Fibroblast of mammary gland (primary cell): ENCODE measurements around the gene TRIM15.

ENCODE experiments used
- DNase-seq: peaks from one replicate; pipeline ENCODE4 v3.0.0-alpha.2; 2010; ENCODE audit warnings: low read depth
- H3K4me3 ChIP-seq: 2 replicates; pipeline ENCODE4 v1.5.1; 2011; ENCODE audit warnings: low read depth, mild to moderate bottlenecking, low read length, moderate library complexity; ENCODE audit not compliant: control insufficient read depth
- CTCF ChIP-seq: conservative IDR thresholded peaks from 2 replicates; pipeline ENCODE4 v1.5.1; 2011; ENCODE audit warnings: low read depth, low read length, inconsistent platforms; ENCODE audit not compliant: control insufficient read depth, insufficient read depth

TRIM15 gene

DNA sequence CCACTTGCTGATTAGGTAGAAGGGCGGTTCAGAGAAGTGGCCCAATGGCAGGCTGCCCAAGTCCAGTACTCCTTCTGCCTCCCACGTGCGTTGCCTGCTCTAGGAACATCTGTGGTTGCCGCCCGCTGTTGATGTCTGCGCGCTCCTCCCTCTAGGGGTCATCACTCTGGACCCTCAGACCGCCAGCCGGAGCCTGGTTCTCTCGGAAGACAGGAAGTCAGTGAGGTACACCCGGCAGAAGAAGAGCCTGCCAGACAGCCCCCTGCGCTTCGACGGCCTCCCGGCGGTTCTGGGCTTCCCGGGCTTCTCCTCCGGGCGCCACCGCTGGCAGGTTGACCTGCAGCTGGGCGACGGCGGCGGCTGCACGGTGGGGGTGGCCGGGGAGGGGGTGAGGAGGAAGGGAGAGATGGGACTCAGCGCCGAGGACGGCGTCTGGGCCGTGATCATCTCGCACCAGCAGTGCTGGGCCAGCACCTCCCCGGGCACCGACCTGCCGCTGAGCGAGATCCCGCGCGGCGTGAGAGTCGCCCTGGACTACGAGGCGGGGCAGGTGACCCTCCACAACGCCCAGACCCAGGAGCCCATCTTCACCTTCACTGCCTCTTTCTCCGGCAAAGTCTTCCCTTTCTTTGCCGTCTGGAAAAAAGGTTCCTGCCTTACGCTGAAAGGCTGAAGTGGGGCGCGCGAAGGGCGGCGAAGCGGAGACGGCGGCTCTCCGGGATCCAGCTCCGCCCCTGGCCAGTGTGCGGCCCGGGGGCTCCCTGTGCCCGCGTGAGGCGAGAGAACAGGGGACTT, 8.5 kb downstream of the TRIM15 start:
- DNase-seq: peak; percentile 19
- no peak overlapping the region for H3K4me3 ChIP-seq
- TF ChIP-seq CTCF: no peak

DNA sequence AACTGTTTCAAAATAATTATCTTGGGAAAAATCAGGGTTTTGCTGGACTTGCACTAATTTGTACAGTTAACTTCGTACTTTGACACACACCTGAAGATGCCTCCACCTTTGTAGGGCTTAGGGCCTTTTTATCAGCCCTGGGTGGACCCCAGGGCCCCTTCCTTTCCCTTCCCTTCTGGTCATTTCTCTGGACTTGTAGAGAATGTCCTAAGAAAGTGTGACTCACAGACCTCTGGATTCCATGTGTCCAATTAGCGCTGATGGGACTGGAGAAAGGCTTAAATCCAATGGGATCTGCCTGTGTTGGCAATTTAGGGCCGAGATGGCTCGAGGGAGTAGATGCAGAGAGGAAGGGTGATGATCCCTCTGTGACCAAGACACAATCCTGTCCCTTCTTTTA, 9.3 kb downstream of the TRIM15 start:
- peak; percentile 36 for DNase-seq
- no peak overlapping the region for H3K4me3 ChIP-seq
- TF ChIP-seq CTCF: no peak

DNA sequence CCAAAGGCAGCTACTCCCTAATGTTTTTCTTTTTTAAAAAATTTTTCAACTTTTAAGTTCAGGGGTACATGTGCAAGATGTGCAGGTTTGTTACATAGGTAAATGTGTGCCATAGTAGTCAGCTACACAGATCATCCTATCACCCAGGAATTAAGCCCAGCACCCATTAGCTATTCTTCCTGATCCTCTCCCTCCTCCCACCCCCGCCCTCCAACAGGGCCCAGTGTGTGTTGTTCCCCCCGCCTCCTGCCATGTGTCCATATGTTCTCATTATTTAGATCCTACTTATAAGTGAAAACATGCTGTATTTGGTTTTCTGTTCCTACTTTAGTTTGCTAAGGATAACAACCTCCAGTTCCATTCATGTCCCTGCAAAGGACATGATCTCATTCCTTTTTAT, 12.4 kb downstream of the TRIM15 start:
- no peak for DNase-seq
- no peak for TF ChIP-seq CTCF
- H3K4me3 ChIP-seq: no peak overlapping the region

GRCh38 chr6:30178837-30179236, 15.5 kb downstream of the TRIM15 start:
- H3K4me3 ChIP-seq: no peak overlapping the region
- DNase-seq: no peak
- no peak for TF ChIP-seq CTCF

- TF ChIP-seq CTCF: no peak
- no peak for DNase-seq
- no peak overlapping the region for H3K4me3 ChIP-seq
Measured at GRCh38 chr6:30180145-30180544, 16.8 kb downstream of the TRIM15 start.

GRCh38 chr6:30184417-30185031, 21.2 kb downstream of the TRIM15 start:
- peak; percentile 9 for DNase-seq
- TF ChIP-seq CTCF: no peak
- H3K4me3 ChIP-seq: no peak overlapping the region
